Epithelial cell of proximal tubule (primary cell): ENCODE results near the gene SUPT4H1. TPM values are rescaled to one million over a fixed set of nuclear protein-coding genes. Genes with fewer than 3 reads are reported as not detected.

Source experiments
- DNase-seq: peaks from one replicate; pipeline ENCODE4 v3.0.0-alpha.2; 2011; ENCODE audit warnings: low read depth
- H3K4me3 ChIP-seq: 2 replicates; pipeline ENCODE4 v1.5.1; 2011; ENCODE audit warnings: low read depth, mild to moderate bottlenecking, low read length
- CTCF ChIP-seq: conservative IDR thresholded peaks from 2 replicates; pipeline ENCODE4 v1.5.1; 2012; ENCODE audit warnings: low read depth, mild to moderate bottlenecking, low read length
- total RNA-seq: library from RNA; depleted of rRNA; stranded (reverse); fragments of >200 nt; gene quantifications from 2 replicates; pipeline ENCODE4 v1.2.3, GENCODE V29; 2015

The SUPT4H1 gene
- total RNA-seq, 1 donor from 2014 or later: 47.6 TPM

- TF ChIP-seq CTCF: no peak
- H3K4me3 ChIP-seq: no peak overlapping the region
- DNase-seq: no peak
Observed at GRCh38 chr17:58330997-58331814, 20.8 kb downstream of the SUPT4H1 start.

GRCh38 chr17:58330538-58330996 lies 21.4 kb downstream of the SUPT4H1 start:
- TF ChIP-seq CTCF: no peak
- H3K4me3 ChIP-seq: no peak overlapping the region
- no peak for DNase-seq

- no peak for DNase-seq
- H3K4me3 ChIP-seq: no peak overlapping the region
- TF ChIP-seq CTCF: no peak
Observed at GRCh38 chr17:58329810-58330537, 22.0 kb downstream of the SUPT4H1 start.

GRCh38 chr17:58329035-58329809 lies 22.8 kb downstream of the SUPT4H1 start:
- TF ChIP-seq CTCF: peak; percentile 25
- no peak overlapping the region for H3K4me3 ChIP-seq
- DNase-seq: no peak

GRCh38 chr17:58328195-58329034 lies 23.6 kb downstream of the SUPT4H1 start, which contains the start of gene TSPOAP1:
Gene TSPOAP1, minus strand, starts transcription at chr17:58328795. Its CDS starts 875 bp downstream, at chr17:58327920.
- no peak within 1 kb of the TSS for H3K4me3 ChIP-seq
- no peak for TF ChIP-seq CTCF
- no peak for DNase-seq
